GM18870 (cell line): Measurements from ENCODE around the gene UGT3A1.
"Not testable (repeated sequence)": the region's sequence is repeated elsewhere in the genome, so short reads cannot be mapped to it uniquely, and the experiment has no call there.

Source experiments
- ATAC-seq: cut with Tn5 transposase; IDR thresholded peaks from one replicate; pipeline ENCODE4 v1.9.1; 2021; ENCODE audit warnings: moderate library complexity; ENCODE audit not compliant: unreplicated experiment

UGT3A1 gene

DNA sequence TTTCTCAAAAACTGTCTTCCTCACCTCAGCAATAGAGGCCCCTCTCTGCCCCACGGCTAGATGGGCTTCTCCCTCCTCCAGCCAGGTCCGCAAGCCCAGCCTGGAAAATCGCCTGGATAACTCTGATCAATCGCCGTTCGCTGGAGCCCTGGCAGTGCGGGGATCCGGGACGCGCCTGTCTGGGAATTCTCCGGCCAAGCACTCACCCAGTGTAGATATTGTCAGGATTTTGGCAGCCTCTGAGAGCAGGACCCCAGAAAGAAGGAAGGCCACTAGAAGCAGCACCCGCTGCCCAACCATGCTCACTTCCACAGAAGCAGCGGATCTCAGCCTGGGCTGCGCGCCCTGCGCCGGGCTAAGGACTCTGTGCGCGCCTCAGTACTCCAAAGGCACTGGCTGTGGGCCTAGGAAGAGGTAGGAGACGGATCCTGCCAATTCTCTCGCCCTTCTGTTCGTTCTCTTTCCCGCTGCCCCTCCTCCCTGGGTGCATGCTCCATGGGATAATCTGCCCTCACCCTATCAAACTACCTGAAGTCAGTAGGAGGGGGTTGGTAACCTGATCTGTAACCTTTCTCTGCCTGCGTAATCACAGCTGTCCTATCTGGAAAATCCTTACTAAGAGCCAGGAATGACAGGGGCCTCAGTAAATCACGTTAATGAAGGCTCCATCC lies at the start of gene UGT3A1:
TSS of gene UGT3A1 (minus strand) at position 450 of the 671 bp plus-strand sequence. CDS start at position 300, 150 bp downstream.
- no peak for ATAC-seq

DNA sequence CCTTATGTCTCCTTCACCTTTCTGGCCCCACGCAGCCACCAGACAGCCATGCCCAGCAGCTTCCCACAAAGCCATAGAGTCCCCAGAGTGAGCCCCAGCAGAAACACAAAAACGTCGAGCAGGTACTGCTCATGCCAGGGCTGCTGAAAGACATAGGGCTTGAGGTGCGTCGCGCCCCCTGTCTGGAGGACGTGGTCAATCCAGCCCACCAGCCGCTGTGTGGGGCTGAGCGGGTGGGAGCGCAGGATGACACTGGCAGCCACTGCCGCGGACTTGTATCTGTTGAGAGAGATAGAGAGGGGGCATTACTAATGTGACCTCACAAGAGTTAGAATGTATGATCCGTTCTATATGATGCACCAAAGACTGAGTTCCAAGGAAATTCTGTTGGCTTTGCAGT lies 44.5 kb upstream of the UGT3A1 start:
- ATAC-seq: no peak

GRCh38 chr5:36034536-36035134 lies 43.4 kb upstream of the UGT3A1 start:
- not testable (repeated sequence) for ATAC-seq

- no peak for ATAC-seq
Measured at GRCh38 chr5:36033486-36033885, 42.3 kb upstream of the UGT3A1 start.

- ATAC-seq: no peak
Measured at GRCh38 chr5:36033047-36033446, 41.9 kb upstream of the UGT3A1 start.

- no peak for ATAC-seq
Measured at GRCh38 chr5:36031223-36031622, 40.0 kb upstream of the UGT3A1 start.

GRCh38 chr5:36029914-36030313 lies 38.7 kb upstream of the UGT3A1 start:
- no peak for ATAC-seq

GRCh38 chr5:36028816-36029465 lies 37.8 kb upstream of the UGT3A1 start:
- ATAC-seq: no peak

GRCh38 chr5:36027711-36028110 lies 36.5 kb upstream of the UGT3A1 start:
- ATAC-seq: no peak

- ATAC-seq: no peak
Measured at GRCh38 chr5:36026706-36027465, 35.7 kb upstream of the UGT3A1 start.

GRCh38 chr5:36022246-36022645 lies 31.1 kb upstream of the UGT3A1 start:
- ATAC-seq: not testable (repeated sequence)

DNA sequence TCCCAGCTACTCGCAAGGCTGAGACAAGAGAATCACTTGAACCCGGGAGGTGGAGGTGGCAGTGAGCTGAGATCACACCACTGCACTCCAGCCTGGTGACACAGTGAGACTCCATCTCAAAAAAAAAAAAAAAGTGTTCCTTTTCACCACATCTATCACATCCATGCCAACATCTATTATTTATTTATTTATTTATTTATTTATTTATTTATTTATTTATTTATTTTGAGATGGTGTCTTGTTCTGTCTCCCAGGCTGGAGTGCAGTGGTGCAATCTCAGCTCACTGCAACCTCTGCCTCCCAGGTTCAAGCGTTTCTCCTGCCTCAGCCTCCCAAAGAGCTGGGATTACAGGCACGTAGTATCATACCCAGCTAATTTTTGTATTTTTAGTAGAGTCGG lies 28.4 kb upstream of the UGT3A1 start:
- not testable (repeated sequence) for ATAC-seq

DNA sequence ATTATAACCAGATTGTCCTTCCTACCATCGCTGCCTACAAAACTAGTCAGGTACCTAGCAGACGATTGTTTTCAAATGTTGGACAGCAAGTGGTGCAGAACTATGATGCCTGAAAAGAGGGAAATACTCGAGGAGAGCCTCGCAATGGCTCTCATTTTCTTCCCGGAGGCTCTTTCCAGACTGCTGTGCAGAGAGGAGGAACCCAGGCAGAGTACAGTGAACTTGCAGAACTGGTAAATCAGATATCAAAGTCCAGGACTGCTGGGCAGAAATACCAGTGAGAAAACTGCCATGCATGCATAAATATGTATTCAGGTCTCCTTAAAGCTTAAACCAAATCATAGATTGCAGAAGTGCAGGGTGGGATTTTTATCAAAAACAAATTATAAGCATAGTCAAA lies 26.4 kb upstream of the UGT3A1 start:
- no peak for ATAC-seq

GRCh38 chr5:36017004-36017403 lies 25.8 kb upstream of the UGT3A1 start:
- no peak for ATAC-seq

DNA sequence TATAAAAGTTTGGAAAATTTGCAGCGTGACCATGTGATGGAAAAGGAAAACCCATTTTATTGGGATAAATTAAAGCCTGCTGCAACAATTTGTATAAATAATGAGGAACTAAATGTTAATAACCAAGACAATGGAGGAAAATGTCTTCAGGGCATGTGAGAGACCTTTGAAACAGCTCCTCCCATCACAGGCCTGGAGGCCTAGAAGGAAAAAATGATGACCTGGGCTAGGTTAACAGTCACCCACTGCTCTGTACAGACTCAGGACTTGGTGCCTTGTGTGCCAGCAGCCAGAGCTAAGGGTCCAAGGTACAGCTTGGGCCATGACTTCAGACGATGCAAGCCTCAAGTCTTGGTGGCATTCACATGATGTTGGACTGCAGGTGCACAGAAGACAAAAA lies 22.0 kb upstream of the UGT3A1 start:
- ATAC-seq: no peak

GRCh38 chr5:36009698-36010097 lies 18.5 kb upstream of the UGT3A1 start:
- ATAC-seq: no peak

DNA sequence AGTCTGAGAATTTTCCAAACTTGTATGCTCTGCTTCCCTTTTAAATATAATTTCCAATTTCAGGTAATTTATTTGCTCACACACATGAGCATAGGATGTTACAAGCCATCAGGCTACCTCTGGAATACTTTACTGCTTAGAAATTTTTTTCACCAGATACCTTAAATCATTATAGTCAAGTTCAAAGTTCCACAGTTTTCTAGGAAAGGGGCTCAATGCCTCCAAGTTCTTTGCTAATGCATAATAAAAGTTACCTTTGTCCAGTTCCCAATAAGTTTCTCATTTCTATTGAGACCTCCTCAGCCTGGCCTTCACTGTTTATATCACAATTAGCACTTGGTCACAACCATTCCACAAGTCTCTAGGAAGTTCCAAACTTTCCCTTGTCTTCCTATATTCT lies 16.2 kb upstream of the UGT3A1 start:
- ATAC-seq: no peak

DNA sequence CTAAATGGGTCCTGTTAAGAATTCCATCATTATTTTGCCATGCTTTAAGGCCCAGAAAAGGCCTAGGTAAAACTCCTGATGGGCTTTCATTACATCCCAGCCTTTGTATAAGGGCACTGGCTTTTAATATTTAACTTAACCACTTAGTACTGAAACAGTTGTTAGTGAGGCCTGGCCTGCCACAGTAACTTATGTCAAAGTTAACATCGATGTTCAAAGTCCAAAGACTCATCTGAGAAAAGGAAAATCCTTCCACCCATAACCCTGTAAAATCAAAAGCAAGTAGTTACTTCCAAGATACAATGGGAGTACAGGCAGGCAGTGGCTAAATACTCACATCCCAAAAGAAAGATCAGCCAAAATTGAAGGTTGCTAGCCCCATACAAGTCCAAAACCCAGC lies 15.0 kb upstream of the UGT3A1 start:
- no peak for ATAC-seq

DNA sequence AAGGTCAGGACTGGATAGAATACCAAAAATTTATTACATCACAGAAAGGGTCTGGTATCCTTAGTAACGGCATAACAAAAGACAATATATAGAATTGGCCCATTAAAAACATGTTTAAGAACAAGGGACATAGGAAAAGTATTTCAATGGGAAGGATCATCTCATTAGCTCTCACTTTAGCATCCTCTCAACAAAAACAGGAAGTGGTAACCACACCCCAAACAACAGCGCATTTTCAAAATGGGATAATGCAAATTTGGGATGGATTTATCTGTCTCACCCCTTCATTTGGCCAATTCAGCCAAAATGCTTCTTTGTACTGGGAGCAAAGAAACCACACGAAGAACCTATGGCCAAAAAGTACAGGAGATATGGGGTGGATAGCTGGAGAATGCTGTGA lies 9.8 kb upstream of the UGT3A1 start:
- no peak for ATAC-seq

- ATAC-seq: no peak
Measured at GRCh38 chr5:35999547-35999946, 8.4 kb upstream of the UGT3A1 start.

GRCh38 chr5:35996076-35996475 lies 4.9 kb upstream of the UGT3A1 start:
- no peak for ATAC-seq

- ATAC-seq: no peak
Measured at GRCh38 chr5:35990520-35990919, 670 bp downstream of the UGT3A1 start.
